HCT116 (cell line): ENCODE results near the gene LIMA1. TPM values are rescaled to one million over a fixed set of nuclear protein-coding genes. Genes with fewer than 3 reads are reported as not detected.

Source experiments
- ATAC-seq: fragments of 200-7000 bp; cut with Tn5 transposase; 2 replicates; pipeline ENCODE4 v1.9.1; 2020; ENCODE audit warnings: mild to moderate bottlenecking, moderate library complexity
- BruUV-seq: library from RNA; stranded (reverse); fragments of 400-500 nt; replicated peaks from 2 replicates; lab custom pipeline; 2021; lab: Mats Ljungman, UMichigan
- CTCF ChIA-PET: fragments of 300-600 bp; sonication (Branson Sonifier 250); formaldehyde crosslinking; loops from one replicate; lab custom pipeline; 2021; ENCODE audit warnings: antibody characterized with exemption; lab: Charles Lee
- POLR2A ChIA-PET: fragments of 300-600, 350-600 bp; sonication (Branson Sonifier 250); formaldehyde crosslinking; loops from one replicate; lab custom pipeline; 2021; ENCODE audit warnings: antibody characterized with exemption; lab: Charles Lee
- RAD21 ChIA-PET, 2 experiments: fragments of 300-600 bp; sonication (Branson Sonifier 250); formaldehyde crosslinking; loops; one replicate each; lab custom pipeline; 2023; ENCODE audit warnings: low total read pairs in 2 of 2; ENCODE audit not compliant: uncharacterized antibody in 2 of 2, unreplicated experiment in 2 of 2, low non-redundant PET in 1 of 2; lab: Charles Lee
- DNase-seq: peaks from one replicate; pipeline ENCODE4 v3.0.0-alpha.2; 2010; ENCODE audit warnings: low read depth, low spot score
- H2AFZ ChIP-seq: fragments of 200-600 bp; shearing (Covaris generic), sonication (generic); 2 replicates; pipeline ENCODE4 v1.6.1; 2017; ENCODE audit warnings: low read depth, mixed run types, mixed read lengths, antibody characterized with exemption, low read length; ENCODE audit not compliant: poor library complexity, severe bottlenecking
- H3K27ac ChIP-seq: 2 replicates; pipeline ENCODE4 v1.5.1; 2012; ENCODE audit warnings: low read depth, low read length
- H3K27me3 ChIP-seq: fragments of 200-600 bp; sonication (generic); 2 replicates; pipeline ENCODE4 v1.6.1; 2016; ENCODE audit warnings: mixed run types, low read length, mixed read lengths; ENCODE audit not compliant: insufficient read depth
- H3K36me3 ChIP-seq, 2 experiments: fragments of 200-500 bp in 1 of 2; fragments of 200-600 bp in 1 of 2; sonication (Bioruptor generic) in 1 of 2; sonication (generic) in 1 of 2; 2 replicates each; pipeline versions ENCODE4 v1.5.1 to v1.6.1; 2014 to 2016; ENCODE audit warnings: low read length in 2 of 2, inconsistent platforms in 1 of 2, mixed read lengths in 1 of 2, mixed run types in 1 of 2; ENCODE audit not compliant: insufficient read depth in 2 of 2, control insufficient read depth in 1 of 2
- H3K4me1 ChIP-seq, 2 experiments: fragments of 200-600 bp in 1 of 2; sonication (generic) in 1 of 2; 2 replicates each; pipeline versions ENCODE4 v1.5.1 to v1.6.1; 2012 to 2017; ENCODE audit warnings: low read length in 2 of 2, inconsistent platforms in 1 of 2, mild to moderate bottlenecking in 1 of 2, mixed read lengths in 1 of 2, mixed run types in 1 of 2, moderate library complexity in 1 of 2; ENCODE audit not compliant: insufficient read depth in 2 of 2, control insufficient read depth in 1 of 2
- H3K4me2 ChIP-seq: fragments of 200-600 bp; sonication (generic); 2 replicates; pipeline ENCODE4 v1.6.1; 2017; ENCODE audit warnings: mixed run types, low read length, mixed read lengths
- H3K4me3 ChIP-seq, 2 experiments: fragments of 200-600 bp in 1 of 2; sonication (generic) in 1 of 2; replicated peaks in 1 of 2; 2 replicates each; pipeline ENCODE4 v1.5.1; 2011 to 2016; ENCODE audit warnings: low read length in 2 of 2, control low read depth in 1 of 2, low read depth in 1 of 2, mild to moderate bottlenecking in 1 of 2, mixed read lengths in 1 of 2, mixed run types in 1 of 2
- H3K79me2 ChIP-seq: fragments of 200-600 bp; sonication (generic); 2 replicates; pipeline ENCODE4 v1.6.1; 2017; ENCODE audit warnings: mild to moderate bottlenecking, mixed run types, low read length, moderate library complexity, mixed read lengths; ENCODE audit not compliant: insufficient read depth
- H3K9ac ChIP-seq: fragments of 200-600 bp; sonication (generic); 2 replicates; pipeline ENCODE4 v1.6.1; 2016; ENCODE audit warnings: low read length, mixed read lengths
- H3K9me2 ChIP-seq: fragments of 200-600 bp; sonication (generic), shearing (Covaris generic); 2 replicates; pipeline ENCODE4 v1.6.1; 2017; ENCODE audit warnings: mixed run types, mild to moderate bottlenecking, moderate library complexity; ENCODE audit not compliant: insufficient read depth
- H3K9me3 ChIP-seq, 2 experiments: fragments of 200-500 bp in 1 of 2; fragments of 200-600 bp in 1 of 2; sonication (Bioruptor generic) in 1 of 2; sonication (generic) in 1 of 2; 2 replicates each; pipeline ENCODE4 v1.6.1; 2014 to 2017; ENCODE audit warnings: low read length in 2 of 2, mixed read lengths in 2 of 2, inconsistent platforms in 1 of 2, low read depth in 1 of 2, mild to moderate bottlenecking in 1 of 2, mixed run types in 1 of 2, moderate library complexity in 1 of 2; ENCODE audit not compliant: control insufficient read depth in 1 of 2, insufficient read depth in 1 of 2
- H4K20me1 ChIP-seq: fragments of 200-600 bp; sonication (generic), shearing (Covaris generic); 2 replicates; pipeline ENCODE4 v1.6.1; 2017; ENCODE audit warnings: mixed run types, mild to moderate bottlenecking, moderate library complexity; ENCODE audit not compliant: insufficient read depth
- ATF3 ChIP-seq: IDR thresholded peaks from 2 replicates; pipeline ENCODE4 v1.6.1; 2012
- CTCF ChIP-seq, 3 experiments: fragments of 200-600 bp in 1 of 3; sonication (generic) in 1 of 3; IDR thresholded peaks in 2 of 3; conservative IDR thresholded peaks in 1 of 3; 2 replicates each; pipeline ENCODE4 v1.5.1; 2012 to 2017; ENCODE audit warnings: low read depth in 2 of 3, low read length in 2 of 3, antibody characterized with exemption in 1 of 3, borderline replicate concordance in 1 of 3, control low read depth in 1 of 3, mild to moderate bottlenecking in 1 of 3, mixed read lengths in 1 of 3, mixed run types in 1 of 3, moderate library complexity in 1 of 3; ENCODE audit not compliant: insufficient read depth in 1 of 3
- EGR1 ChIP-seq: IDR thresholded peaks from 2 replicates; pipeline ENCODE4 v1.6.1; 2012; ENCODE audit warnings: low read depth
- EZH2 ChIP-seq: fragments of 200-600 bp; sonication (generic); IDR thresholded peaks from 2 replicates; pipeline ENCODE4 v1.6.1; 2017; ENCODE audit warnings: antibody characterized with exemption, mixed run types
- JUND ChIP-seq: IDR thresholded peaks from 2 replicates; pipeline ENCODE4 v1.6.1; 2012
- MAX ChIP-seq: IDR thresholded peaks from 2 replicates; pipeline ENCODE4 v1.6.1; 2012
- POLR2A ChIP-seq: IDR thresholded peaks from 2 replicates; pipeline ENCODE4 v1.7.0; 2011; ENCODE audit warnings: borderline replicate concordance; ENCODE audit not compliant: insufficient read depth, insufficient read length; ENCODE audit errors: extremely low read depth
- POLR2AphosphoS5 ChIP-seq: IDR thresholded peaks from 2 replicates; pipeline ENCODE4 v1.6.1; 2011; ENCODE audit warnings: mild to moderate bottlenecking, low read depth, low read length, moderate library complexity
- RAD21 ChIP-seq: IDR thresholded peaks from 2 replicates; pipeline ENCODE4 v1.6.1; 2012; ENCODE audit warnings: low read depth, mild to moderate bottlenecking
- SIN3A ChIP-seq: IDR thresholded peaks from 2 replicates; pipeline ENCODE4 v1.6.1; 2012; ENCODE audit warnings: low read depth
- SP1 ChIP-seq: IDR thresholded peaks from 2 replicates; pipeline ENCODE4 v1.6.1; 2012; ENCODE audit warnings: low read depth
- TCF7L2 ChIP-seq: IDR thresholded peaks from 2 replicates; pipeline ENCODE4 v1.7.0; 2011; ENCODE audit warnings: borderline replicate concordance, inconsistent platforms; ENCODE audit not compliant: insufficient read depth, insufficient read length; ENCODE audit errors: extremely low read depth
- ZBTB33 ChIP-seq: IDR thresholded peaks from 2 replicates; pipeline ENCODE4 v1.6.1; 2011; ENCODE audit warnings: mild to moderate bottlenecking, low read length, moderate library complexity; ENCODE audit not compliant: insufficient replicate concordance; ENCODE audit errors: extremely low read depth
- ZNF274 ChIP-seq: fragments of 200-500 bp; sonication (Bioruptor generic); IDR thresholded peaks from 2 replicates; pipeline ENCODE4 v1.6.1; 2014; ENCODE audit warnings: mild to moderate bottlenecking, low read depth, low read length, inconsistent platforms
- intact Hi-C: fragments of 100-400 bp; cut with micrococcal nuclease; formaldehyde crosslinking; loops from 2 replicates; pipeline ENCODE4 v1.10.0; 2022
- total RNA-seq: library from RNA; stranded (reverse); gene quantifications from one replicate; pipeline ENCODE4 v1.2.1, GENCODE V29; 2021; ENCODE audit not compliant: unreplicated experiment

The LIMA1 gene
- total RNA-seq, 1 experiment from 2014 or later: 79.6 TPM

- Histone ChIP-seq H3K9me2 (no peaks in the 10 kb centered on the region), H3K27ac (no peak overlapping the region), H3K9ac (no peak overlapping the region), H3K79me2 (no peaks in the 10 kb centered on the region; the same call in none of the 2 replicates), H2AFZ (no peak overlapping the region), H4K20me1 (no peaks in the 10 kb centered on the region), H3K4me3 (no peak overlapping the region), H3K4me1 (peaks cover 4 to 6% of the 10 kb centered on the region in 2 experiments), H3K4me2 (no peak overlapping the region), H3K27me3 (no peaks in the 10 kb centered on the region), H3K36me3 (peaks cover 6 to 23% of the 10 kb centered on the region in 2 experiments; a peak in 3 of 4 replicates), H3K9me3 (no peaks in the 10 kb centered on the region)
- DNase-seq (no peak), ATAC-seq (no peak)
- ChIA-PET POLR2A (no interaction called here), CTCF (no interaction called here), RAD21 (no interaction called here)
- intact Hi-C loops: no loop called here
- TF ChIP-seq ATF3 (no peak), MAX (no peak), POLR2A (no peak), TCF7L2 (no peak), POLR2AphosphoS5 (no peak), CTCF (IDR thresholded peaks at IDR 0.05 in 2 of 3, conservative IDR thresholded peaks at IDR 0.05 in 1 of 3; ENCODE audit: borderline replicate concordance in 1 of 3, insufficient read depth in 1 of 3, low read depth in 2 of 3, low read length in 2 of 3) (no peak), SIN3A (no peak), JUND (no peak), ZBTB33 (no peak), SP1 (no peak), EZH2 (no peak), RAD21 (no peak), EGR1 (no peak), ZNF274 (no peak)
- BruUV-seq: no TSS peak
Measured at GRCh38 chr12:50195832-50196231, 87.5 kb downstream of the LIMA1 start.
